Stimulated activated naive CD8-positive, alpha-beta T cell treated with anti-CD3 and anti-CD28 coated beads, Interleukin-15, Interleukin-2, amounts not matched to agents 100 U/mL and 50 U/mL, for 24 hours (primary cell): Measurements from ENCODE around the gene KRT86.
"Not testable (repeated sequence)": the region's sequence is repeated elsewhere in the genome, so short reads cannot be mapped to it uniquely, and the experiment has no call there.

Experiments used
- ATAC-seq: fragments of 150-1000 bp; cut with Tn5 transposase; one replicate; pipeline ENCODE4 v1.10.0; 2021
- DNase-seq: peaks from one replicate; pipeline ENCODE4 v3.0.0; 2021

Gene KRT86

GRCh38 chr12:52270541-52271070, 3.8 kb upstream of the KRT86 start:
- DNase-seq (no peak), ATAC-seq (no peak)

- ATAC-seq (no peak), DNase-seq (no peak)
Observed at GRCh38 chr12:52271158-52271557, 3.3 kb upstream of the KRT86 start.

GRCh38 chr12:52275686-52276085, 1.2 kb downstream of the KRT86 start:
- ATAC-seq (no peak), DNase-seq (no peak)

GRCh38 chr12:52277486-52278245, 3.2 kb downstream of the KRT86 start:
- DNase-seq: no peak
- ATAC-seq: no peak

- DNase-seq (peak; percentile 84), ATAC-seq (peak; percentile 90)
Observed at GRCh38 chr12:52278575-52279421, 4.4 kb downstream of the KRT86 start.

- DNase-seq (no peak), ATAC-seq (no peak)
Observed at GRCh38 chr12:52279422-52280318, 5.2 kb downstream of the KRT86 start.

GRCh38 chr12:52280319-52280795, 5.9 kb downstream of the KRT86 start:
- no peak for ATAC-seq

GRCh38 chr12:52280796-52281560, 6.5 kb downstream of the KRT86 start:
- DNase-seq: no peak

More at GRCh38 chr12:52280319-52280795, 5.9 kb downstream of the KRT86 start:
- DNase-seq: no peak

GRCh38 chr12:52284562-52285171, 10.2 kb downstream of the KRT86 start:
- DNase-seq: no peak
- ATAC-seq: no peak

More at GRCh38 chr12:52280796-52281560, 6.5 kb downstream of the KRT86 start:
- no peak for ATAC-seq

GRCh38 chr12:52285172-52285745, 10.8 kb downstream of the KRT86 start:
- DNase-seq (no peak), ATAC-seq (no peak)

GRCh38 chr12:52285851-52286530, 11.5 kb downstream of the KRT86 start:
- DNase-seq: no peak
- no peak for ATAC-seq

- ATAC-seq, DNase-seq: not testable (repeated sequence)
Observed at GRCh38 chr12:52286857-52287785, 12.7 kb downstream of the KRT86 start.

- DNase-seq: not testable (repeated sequence)
- ATAC-seq: peak; percentile 55
Observed at GRCh38 chr12:52287816-52288805, 13.7 kb downstream of the KRT86 start.

GRCh38 chr12:52290483-52291134, 16.2 kb downstream of the KRT86 start:
- DNase-seq, ATAC-seq: not testable (repeated sequence)

- DNase-seq (no peak), ATAC-seq (no peak)
Observed at GRCh38 chr12:52291267-52291935, 17.0 kb downstream of the KRT86 start, which contains the start of gene KRT81. Gene KRT81, minus strand, starts transcription at chr12:52291534. Its CDS starts 69 bp downstream, at chr12:52291465.

- DNase-seq: no peak
- no peak for ATAC-seq
Observed at GRCh38 chr12:52293926-52294325, 19.5 kb downstream of the KRT86 start.
